Right atrium auricular region (tissue), 2 donors: ENCODE measurements around the gene NSMCE4A. TPM values are rescaled to one million over a fixed set of nuclear protein-coding genes. Genes with fewer than 3 reads are reported as not detected.
"Not testable (repeated sequence)": the region's sequence is repeated elsewhere in the genome, so short reads cannot be mapped to it uniquely, and the experiment has no call there.

Experiments
- DNase-seq: peaks from one replicate; pipeline ENCODE4 v3.0.0-alpha.2; 2019; ENCODE audit warnings: low spot score
- H3K27ac ChIP-seq, 2 donors: fragments of 200-600 bp; sonication (generic); 1 replicate in 1 of 2; 2 replicates in 1 of 2; pipeline ENCODE4 v1.5.1; 2016 to 2019
- H3K27me3 ChIP-seq, 2 donors: fragments of 200-600 bp; sonication (generic); one replicate each; pipeline versions ENCODE4 v1.5.1 to v1.6.0; 2017 to 2019
- H3K36me3 ChIP-seq: fragments of 200-600 bp; sonication (generic); one replicate; pipeline ENCODE4 v1.5.1; 2016
- H3K4me1 ChIP-seq, 2 donors: fragments of 200-600 bp; sonication (generic); one replicate each; pipeline versions ENCODE4 v1.5.1 to v1.6.0; 2017 to 2019
- H3K4me3 ChIP-seq, 2 donors: fragments of 200-600 bp; sonication (generic); 1 replicate in 1 of 2; 2 replicates in 1 of 2; pipeline ENCODE4 v1.5.1; 2017 to 2019; ENCODE audit warnings: mild to moderate bottlenecking in 1 of 2, moderate library complexity in 1 of 2
- H3K9me3 ChIP-seq, 2 donors: fragments of 200-600 bp; sonication (generic); one replicate each; pipeline ENCODE4 v1.5.1; 2019
- total RNA-seq, 2 donors: library from RNA; depleted of rRNA; stranded (reverse); fragments of >200 nt; gene quantifications; one replicate each; pipeline ENCODE4 v1.1.0, GENCODE V29; 2016
- TF ChIP-seq, protein P1 (sequence below), 2 donors: fragments of 200-600 bp; sonication (generic); IDR thresholded peaks; one replicate each; pipeline ENCODE4 v1.5.1; 2019; ENCODE audit warnings: antibody characterized with exemption in 2 of 2

The NSMCE4A gene
- total RNA-seq, 2 donors from 2014 or later = 34.2 to 34.9 TPM

DNA sequence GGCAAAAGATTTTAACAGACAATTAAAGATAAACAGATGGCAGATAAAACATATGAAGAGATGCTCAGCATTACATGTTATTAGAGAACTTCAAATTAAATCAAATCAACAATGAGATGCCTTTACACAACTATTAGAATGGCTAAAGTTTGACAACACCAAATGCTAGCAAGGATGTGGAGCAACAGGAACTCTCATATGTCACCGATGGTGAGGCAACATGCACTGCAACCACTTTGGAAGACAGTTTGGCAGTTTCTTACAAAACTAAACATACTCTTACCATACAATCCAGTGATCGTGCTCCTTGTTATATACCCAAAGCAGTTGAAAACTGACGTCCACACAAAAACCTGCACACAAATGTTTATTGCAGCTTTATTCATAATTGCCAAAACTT, 33.5 kb downstream of the NSMCE4A start:
- Histone ChIP-seq H3K27me3 (no peaks in the 10 kb centered on the region), H3K36me3 (no peaks in the 10 kb centered on the region), H3K4me1 (no peaks in the 10 kb centered on the region), H3K4me3 (no peak overlapping the region), H3K27ac (no peak overlapping the region), H3K9me3 (no peaks in the 10 kb centered on the region)
- TF ChIP-seq, protein P1, sequence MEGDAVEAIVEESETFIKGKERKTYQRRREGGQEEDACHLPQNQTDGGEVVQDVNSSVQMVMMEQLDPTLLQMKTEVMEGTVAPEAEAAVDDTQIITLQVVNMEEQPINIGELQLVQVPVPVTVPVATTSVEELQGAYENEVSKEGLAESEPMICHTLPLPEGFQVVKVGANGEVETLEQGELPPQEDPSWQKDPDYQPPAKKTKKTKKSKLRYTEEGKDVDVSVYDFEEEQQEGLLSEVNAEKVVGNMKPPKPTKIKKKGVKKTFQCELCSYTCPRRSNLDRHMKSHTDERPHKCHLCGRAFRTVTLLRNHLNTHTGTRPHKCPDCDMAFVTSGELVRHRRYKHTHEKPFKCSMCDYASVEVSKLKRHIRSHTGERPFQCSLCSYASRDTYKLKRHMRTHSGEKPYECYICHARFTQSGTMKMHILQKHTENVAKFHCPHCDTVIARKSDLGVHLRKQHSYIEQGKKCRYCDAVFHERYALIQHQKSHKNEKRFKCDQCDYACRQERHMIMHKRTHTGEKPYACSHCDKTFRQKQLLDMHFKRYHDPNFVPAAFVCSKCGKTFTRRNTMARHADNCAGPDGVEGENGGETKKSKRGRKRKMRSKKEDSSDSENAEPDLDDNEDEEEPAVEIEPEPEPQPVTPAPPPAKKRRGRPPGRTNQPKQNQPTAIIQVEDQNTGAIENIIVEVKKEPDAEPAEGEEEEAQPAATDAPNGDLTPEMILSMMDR (IDR thresholded peaks at IDR 0.05) = no peak
- DNase-seq = no peak

DNA sequence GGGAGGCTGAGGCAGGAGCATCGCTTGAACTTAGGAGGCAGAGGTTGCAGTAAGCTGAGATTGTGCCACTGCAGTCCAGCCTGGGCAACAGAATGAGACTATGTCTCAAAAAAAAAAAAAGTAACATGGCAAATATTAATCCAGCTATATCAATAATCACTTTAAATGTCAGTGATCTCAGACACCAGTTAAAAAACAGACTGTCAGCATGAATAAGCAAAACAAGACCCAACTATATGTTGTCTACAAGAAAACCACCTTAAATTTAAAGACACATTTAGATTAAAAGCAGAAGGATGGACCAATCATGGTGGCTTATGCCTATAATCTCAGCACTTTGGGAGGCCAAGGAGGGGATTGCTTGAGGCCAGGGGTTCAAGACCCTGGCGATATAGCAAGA, 38.7 kb downstream of the NSMCE4A start:
- H3K4me1 ChIP-seq = no peaks in the 10 kb centered on the region
- no peaks in the 10 kb centered on the region for H3K27me3 ChIP-seq
- H3K27ac ChIP-seq = no peak overlapping the region
- H3K4me3 ChIP-seq = no peak overlapping the region
- H3K9me3 ChIP-seq = no peaks in the 10 kb centered on the region
- DNase-seq = no peak
- no peaks in the 10 kb centered on the region for H3K36me3 ChIP-seq
- TF ChIP-seq, protein P1 (IDR thresholded peaks at IDR 0.05) = no peak

DNA sequence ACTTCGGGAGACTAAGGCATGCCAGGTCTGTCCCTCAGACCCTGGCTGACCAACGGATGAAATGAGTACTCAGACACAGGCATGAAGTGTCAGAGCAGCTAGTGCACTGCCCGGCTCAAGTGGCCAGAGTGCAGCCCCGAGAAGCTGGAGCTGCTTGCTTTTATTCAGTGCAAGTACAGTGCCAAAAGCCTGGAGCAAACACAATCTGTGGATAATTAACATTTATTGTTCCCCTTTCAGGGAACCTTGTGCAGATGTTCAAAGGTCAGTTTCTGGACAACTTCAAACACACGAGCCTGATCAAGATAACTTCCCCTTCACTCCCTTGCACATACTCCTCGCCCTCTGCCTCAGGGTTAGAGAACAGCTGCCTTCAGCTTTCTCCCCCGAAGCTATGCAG, 39.3 kb downstream of the NSMCE4A start:
- H3K4me1 ChIP-seq = no peaks in the 10 kb centered on the region
- TF ChIP-seq, protein P1 (IDR thresholded peaks at IDR 0.05) = no peak
- H3K27ac ChIP-seq = no peak overlapping the region
- H3K36me3 ChIP-seq = no peaks in the 10 kb centered on the region
- DNase-seq = peak; percentile 44
- no peaks in the 10 kb centered on the region for H3K9me3 ChIP-seq
- no peaks in the 10 kb centered on the region for H3K27me3 ChIP-seq
- H3K4me3 ChIP-seq = no peak overlapping the region

DNA sequence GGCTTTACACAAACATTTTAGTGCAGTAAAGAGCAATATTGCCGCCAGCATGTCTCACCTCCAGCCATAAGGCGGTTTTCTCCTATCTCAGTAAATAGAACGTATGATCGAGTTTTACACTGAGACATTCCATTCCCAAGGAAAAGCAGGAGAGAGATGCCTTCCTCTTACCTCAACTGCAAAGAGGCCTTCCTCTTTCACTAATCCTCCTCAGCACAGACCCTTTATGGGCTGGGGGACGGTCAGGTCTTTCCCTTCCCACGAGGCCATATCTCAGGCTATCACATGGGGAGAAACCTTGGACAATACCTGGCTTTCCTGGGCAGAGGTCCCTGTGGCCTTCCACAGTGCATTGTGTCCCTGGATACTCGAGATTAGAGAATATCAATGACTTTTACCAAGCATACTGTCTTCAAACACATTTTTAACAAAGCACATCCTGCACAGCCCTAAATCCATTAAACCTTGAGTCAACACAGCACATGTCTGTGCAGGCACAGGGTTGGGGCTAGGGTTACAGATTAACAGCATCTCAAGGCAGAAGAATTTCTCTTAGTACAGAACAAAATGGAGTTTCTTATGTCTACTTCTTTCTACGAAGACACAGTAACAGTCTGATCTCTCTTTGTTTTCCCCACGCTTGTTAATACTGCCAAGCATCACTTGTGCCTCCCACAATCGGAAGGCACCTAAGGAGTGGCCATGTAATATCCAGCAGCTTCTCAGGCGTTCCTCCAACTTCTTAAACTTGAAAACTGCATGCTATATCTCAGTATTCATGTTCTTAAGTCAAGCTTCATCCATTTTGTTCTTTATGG, 44.5 kb downstream of the NSMCE4A start:
- not testable (repeated sequence) for H3K4me3 ChIP-seq, H3K9me3 ChIP-seq, H3K27ac ChIP-seq, H3K36me3 ChIP-seq, H3K27me3 ChIP-seq
- DNase-seq = peak; percentile 34
- peaks cover 0 to 13% of the 10 kb centered on the region in 2 donors for H3K4me1 ChIP-seq

DNA sequence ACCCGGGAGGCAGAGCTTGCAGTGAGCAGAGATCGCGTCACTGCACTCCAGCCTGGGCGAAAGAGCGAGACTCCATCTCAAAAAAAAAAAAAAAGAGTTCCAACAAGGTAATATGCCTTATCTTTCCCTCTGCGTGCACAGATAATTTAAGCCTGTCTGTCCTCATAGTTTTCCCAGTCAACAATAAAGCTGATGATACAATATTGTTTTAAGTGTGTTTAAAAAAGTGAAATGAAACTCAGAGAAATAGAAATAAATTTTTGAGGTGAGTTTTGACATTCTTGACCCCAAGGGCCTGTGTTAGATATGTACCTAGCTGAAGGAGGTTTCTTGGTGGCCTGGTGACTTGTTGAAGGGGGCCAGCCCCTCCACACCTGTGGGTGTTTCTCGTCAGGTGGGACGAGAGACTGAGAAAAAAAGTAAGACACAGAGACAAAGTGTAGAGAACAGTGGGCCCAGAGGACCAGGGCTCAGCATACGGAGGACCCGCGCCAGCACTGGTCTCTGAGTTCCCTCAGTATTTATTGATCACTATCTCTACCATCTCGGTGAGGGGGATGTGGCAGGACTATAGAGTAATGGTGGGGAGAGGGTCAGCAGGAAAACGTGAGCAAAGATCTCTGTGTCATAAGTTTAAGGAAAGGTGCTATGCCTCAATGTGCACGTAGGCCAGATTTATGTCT, 45.3 kb downstream of the NSMCE4A start:
- H3K36me3 ChIP-seq, H3K27me3 ChIP-seq, H3K4me3 ChIP-seq, H3K9me3 ChIP-seq, H3K27ac ChIP-seq: not testable (repeated sequence)
- H3K4me1 ChIP-seq = peaks cover 0 to 13% of the 10 kb centered on the region in 2 donors
- DNase-seq = peak; percentile 16

DNA sequence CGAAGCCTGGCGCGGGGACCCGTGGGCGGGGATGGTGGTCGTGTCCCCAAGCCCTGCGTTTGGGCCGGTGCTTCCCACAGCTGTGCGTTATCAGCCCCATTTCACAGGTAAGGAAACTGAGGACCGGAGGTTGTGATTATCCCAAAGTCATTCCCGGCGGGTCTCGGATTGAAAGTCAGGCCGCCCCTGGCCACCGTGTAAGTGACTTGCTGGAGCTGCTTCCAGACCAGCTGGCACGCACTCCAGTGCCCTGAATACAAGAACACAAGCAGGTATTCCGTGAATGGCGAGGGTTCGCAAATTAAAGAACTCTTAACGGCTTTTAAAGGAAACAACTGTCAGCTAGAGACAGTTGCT, 46.5 kb downstream of the NSMCE4A start:
- TF ChIP-seq, protein P1 (IDR thresholded peaks at IDR 0.05) = no peak
- no peak for DNase-seq

More for the DNA sequence above, 46.5 kb downstream of the NSMCE4A start:
- Histone ChIP-seq H3K4me3 (peak overlapping the region; percentile 92 to 97), H3K4me1 (peaks cover 0 to 13% of the 10 kb centered on the region in 2 donors), H3K27me3 (no peaks in the 10 kb centered on the region), H3K27ac (peak overlapping the region; percentile 97 to 99), H3K9me3 (no peaks in the 10 kb centered on the region), H3K36me3 (peaks cover 4% of the 10 kb centered on the region)
